HG02763 (cell line): Measurements from ENCODE around the gene BTC.
"Not testable (repeated sequence)": the region's sequence is repeated elsewhere in the genome, so short reads cannot be mapped to it uniquely, and the experiment has no call there.

Source experiments
- ATAC-seq: cut with Tn5 transposase; IDR thresholded peaks from one replicate; pipeline ENCODE4 v1.9.1; 2021; ENCODE audit warnings: mild to moderate bottlenecking, moderate library complexity; ENCODE audit not compliant: unreplicated experiment

BTC gene, protein sequence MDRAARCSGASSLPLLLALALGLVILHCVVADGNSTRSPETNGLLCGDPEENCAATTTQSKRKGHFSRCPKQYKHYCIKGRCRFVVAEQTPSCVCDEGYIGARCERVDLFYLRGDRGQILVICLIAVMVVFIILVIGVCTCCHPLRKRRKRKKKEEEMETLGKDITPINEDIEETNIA

GRCh38 chr4:74794382-74795010 is at the start of gene BTC:
Gene BTC, minus strand, starts transcription at chr4:74794523. Its CDS starts 198 bp downstream, at chr4:74794325.
- ATAC-seq: no peak

- ATAC-seq: no peak
Observed at GRCh38 chr4:74840936-74841509, 46.7 kb upstream of the BTC start.

GRCh38 chr4:74838746-74839370 is 44.5 kb upstream of the BTC start:
- ATAC-seq: no peak

DNA sequence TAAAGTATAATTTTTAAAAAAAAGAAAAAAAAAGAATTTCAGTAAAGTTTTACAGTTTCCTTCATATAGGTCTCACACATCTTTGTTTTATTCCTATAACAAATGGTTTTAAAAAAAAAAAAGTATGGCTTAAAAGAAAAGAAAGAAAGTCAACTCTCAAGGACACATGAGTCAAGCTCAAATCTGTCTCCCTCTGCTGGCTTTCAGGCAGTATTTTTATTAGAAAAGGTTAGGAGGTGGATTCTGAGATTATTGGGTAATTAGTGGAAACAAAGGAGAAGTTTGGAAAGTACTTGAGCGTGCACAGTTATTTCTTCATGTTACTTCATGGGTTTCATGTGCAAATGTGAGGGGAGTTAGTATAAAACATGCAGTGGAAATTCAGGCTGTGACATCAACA is 36.6 kb upstream of the BTC start:
- ATAC-seq: no peak

DNA sequence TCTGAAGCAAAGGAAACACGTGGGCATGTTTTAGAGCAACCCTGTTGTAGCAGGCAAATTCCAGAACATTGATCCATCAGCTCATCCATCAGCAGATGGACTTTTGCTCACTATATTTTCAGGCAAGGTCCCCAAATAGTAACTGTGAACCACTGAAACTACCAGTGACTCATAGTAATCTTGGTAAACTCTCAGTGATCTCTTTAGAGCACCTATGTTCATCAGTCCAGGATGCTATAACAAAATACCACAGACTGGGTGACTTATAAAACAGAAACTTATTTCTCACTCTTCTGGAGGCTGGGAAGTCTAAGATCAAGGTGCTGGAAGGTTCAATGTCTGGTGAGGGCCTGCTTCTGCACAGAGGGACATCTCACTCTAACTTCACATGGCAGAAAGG is 28.9 kb upstream of the BTC start:
- ATAC-seq: no peak

- ATAC-seq: no peak
Observed at GRCh38 chr4:74822603-74823002, 28.3 kb upstream of the BTC start.

- ATAC-seq: no peak
Observed at GRCh38 chr4:74821541-74821940, 27.2 kb upstream of the BTC start.

- ATAC-seq: no peak
Observed at GRCh38 chr4:74814052-74814451, 19.7 kb upstream of the BTC start.

DNA sequence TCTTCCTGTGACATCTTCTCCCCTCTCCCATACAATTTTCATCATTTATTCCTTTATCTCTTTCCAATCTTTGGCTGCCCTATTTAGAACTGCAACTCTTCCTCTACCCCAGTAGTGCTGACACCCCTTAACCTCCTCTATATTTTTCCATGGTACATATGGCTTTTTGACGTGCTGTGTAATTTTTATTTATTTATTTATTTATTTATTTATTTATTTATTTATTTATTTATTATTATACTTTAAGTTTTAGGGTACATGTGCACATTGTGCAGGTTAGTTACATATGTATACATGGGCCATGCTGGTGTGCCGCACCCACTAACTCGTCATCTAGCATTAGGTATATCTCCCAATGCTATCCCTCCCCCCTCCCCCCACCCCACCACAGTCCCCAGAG is 17.7 kb upstream of the BTC start:
- not testable (repeated sequence) for ATAC-seq

DNA sequence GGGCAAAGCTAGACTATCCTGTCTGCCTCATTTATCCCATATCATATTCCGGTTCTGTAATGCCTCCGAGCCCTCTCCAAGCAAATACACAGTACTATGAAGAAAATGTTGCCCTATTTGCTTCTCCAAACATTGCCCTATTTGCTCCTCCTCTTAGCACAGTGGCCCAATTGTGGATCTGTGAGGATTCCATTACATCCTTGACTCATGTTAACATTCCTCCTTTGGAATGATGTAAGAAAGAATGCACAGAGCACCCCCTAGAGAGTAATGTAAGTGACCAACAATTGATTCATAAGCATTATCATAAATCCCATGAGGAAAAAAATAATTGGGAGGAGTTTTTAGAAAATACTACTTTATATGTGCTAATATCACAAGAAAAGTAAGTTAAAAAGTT is 11.3 kb upstream of the BTC start:
- no peak for ATAC-seq

- no peak for ATAC-seq
Observed at GRCh38 chr4:74800310-74800709, 6.0 kb upstream of the BTC start.

- no peak for ATAC-seq
Observed at GRCh38 chr4:74796631-74797030, 2.3 kb upstream of the BTC start.

GRCh38 chr4:74793757-74794381 is 454 bp downstream of the BTC start:
- no peak for ATAC-seq

GRCh38 chr4:74790652-74791051 is 3.7 kb downstream of the BTC start:
- ATAC-seq: no peak

- no peak for ATAC-seq
Observed at GRCh38 chr4:74789518-74789917, 4.8 kb downstream of the BTC start.

GRCh38 chr4:74777531-74777930 is 16.8 kb downstream of the BTC start:
- no peak for ATAC-seq

DNA sequence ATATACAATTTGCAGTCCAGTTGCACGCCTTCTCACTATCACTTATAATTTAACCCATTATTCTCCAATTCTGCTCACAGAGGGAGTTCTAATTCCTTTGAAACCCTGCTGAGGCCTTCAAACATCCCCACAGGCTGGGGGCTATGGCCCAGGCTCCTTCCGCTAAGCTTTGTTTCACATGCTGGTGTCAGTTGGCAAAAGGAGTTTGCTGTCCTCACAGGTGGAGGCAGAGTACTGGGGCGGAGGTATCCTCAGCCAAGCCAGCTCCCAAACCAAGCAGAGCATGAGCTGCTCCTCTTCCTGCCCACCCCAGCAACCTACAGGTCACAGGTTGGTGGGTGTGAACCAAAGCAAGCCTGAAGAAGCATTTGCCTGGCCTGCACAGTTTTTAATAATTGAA is 21.5 kb downstream of the BTC start:
- no peak for ATAC-seq

- ATAC-seq: no peak
Observed at GRCh38 chr4:74772106-74772505, 22.2 kb downstream of the BTC start.

DNA sequence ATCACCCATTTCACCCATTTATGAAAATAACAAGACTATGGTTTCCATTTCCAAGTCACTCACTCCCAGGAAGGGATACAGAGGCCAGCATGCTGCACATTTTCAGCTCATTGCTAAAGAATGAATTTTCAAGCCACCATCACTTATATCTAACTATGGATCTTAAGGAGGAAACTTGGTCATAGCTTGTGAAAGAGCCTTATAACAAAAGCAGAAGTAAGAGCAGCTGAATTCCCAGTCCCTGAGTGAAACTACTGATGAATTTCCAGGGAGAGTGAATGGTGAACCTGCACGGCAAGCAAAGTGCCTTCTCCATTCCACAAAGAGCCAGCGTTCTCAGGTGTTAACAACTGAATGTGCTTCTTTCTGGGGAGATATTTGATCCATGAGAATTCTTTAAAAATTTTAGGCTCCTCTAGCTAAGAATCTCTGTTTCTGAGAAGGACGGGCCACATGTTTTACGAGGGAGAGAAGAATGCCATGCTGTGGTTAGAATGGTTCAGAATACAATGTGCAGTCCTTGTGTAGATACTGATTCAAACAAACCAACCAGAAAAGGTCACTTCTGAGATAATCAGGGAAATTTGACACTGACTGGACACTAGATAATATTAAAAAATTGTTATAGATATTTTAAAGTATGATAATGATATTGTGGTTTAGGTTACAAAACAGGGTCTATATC is 24.0 kb downstream of the BTC start:
- ATAC-seq: no peak

GRCh38 chr4:74768857-74769525 is 25.3 kb downstream of the BTC start:
- peak; percentile 68 for ATAC-seq

DNA sequence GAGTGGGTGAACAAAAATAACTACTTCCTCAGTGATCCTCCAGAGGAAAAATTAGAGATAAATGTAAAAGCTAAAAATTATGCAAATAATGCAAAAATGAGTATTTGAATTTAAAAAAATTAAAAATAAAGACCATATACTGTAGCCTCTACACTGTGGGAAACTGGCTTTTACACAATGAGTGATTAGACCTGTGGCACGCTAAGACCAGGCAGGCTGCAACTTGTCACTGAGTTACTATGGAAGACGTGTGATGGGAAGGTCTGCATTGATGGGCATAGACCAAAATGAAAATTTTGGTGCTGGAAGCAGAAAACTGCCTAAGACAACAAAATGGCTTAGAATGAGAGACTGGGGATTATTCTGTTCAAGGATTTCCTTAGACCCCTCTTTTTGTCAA is 30.2 kb downstream of the BTC start:
- ATAC-seq: no peak
